Testis (tissue), 2 donors: ENCODE results near the gene MAB21L3.

Source experiments
- CTCF ChIP-seq, 3 experiments: fragments of 450-650 bp in 2 of 3; fragments of 200-600 bp in 1 of 3; sonication (generic) in 1 of 3; IDR thresholded peaks; one replicate each; pipeline ENCODE4 v1.5.1; 2016 to 2019; ENCODE audit warnings: antibody characterized with exemption in 3 of 3, mild to moderate bottlenecking in 2 of 3, moderate library complexity in 1 of 3
- POLR2A ChIP-seq: fragments of 450-650 bp; IDR thresholded peaks from one replicate; pipeline ENCODE4 v1.6.1; 2017; ENCODE audit warnings: antibody characterized with exemption, mild to moderate bottlenecking, moderate library complexity

GRCh38 chr1:116147972-116148371 is 36.8 kb downstream of the MAB21L3 start:
- TF ChIP-seq CTCF (IDR thresholded peaks at IDR 0.05) = no peak
- TF ChIP-seq POLR2A = no peak
